Neural cell (in vitro differentiated cells): ENCODE measurements around the gene SUMO2. TPM values are rescaled to one million over a fixed set of nuclear protein-coding genes. Genes with fewer than 3 reads are reported as not detected.
A peak's percentile ranks its signal among the peaks of the same experiment; 100 is the strongest.

Experiments used
- H2AFZ ChIP-seq: fragments of 200-600, 300-800 bp; sonication (generic), shearing (Covaris generic); 2 replicates; pipeline ENCODE4 v1.6.0; 2014; ENCODE audit warnings: low read depth, mild to moderate bottlenecking, antibody characterized with exemption, low read length, moderate library complexity
- H3F3A ChIP-seq: fragments of 200-600 bp; shearing (Covaris generic); 2 replicates; pipeline ENCODE4 v1.6.1; 2016; ENCODE audit warnings: mild to moderate bottlenecking, moderate library complexity, mixed read lengths, antibody characterized with exemption, low read length; ENCODE audit not compliant: insufficient read depth, poor library complexity, severe bottlenecking
- H3K27ac ChIP-seq: fragments of 200-600, 300-800 bp; sonication (generic), shearing (Covaris generic); 2 replicates; pipeline ENCODE4 v1.5.1; 2014; ENCODE audit warnings: mild to moderate bottlenecking, low read length, moderate library complexity
- H3K27me3 ChIP-seq: fragments of 300-800, 200-600 bp; sonication (generic), shearing (Covaris generic); 2 replicates; pipeline ENCODE4 v1.6.0; 2014; ENCODE audit warnings: mild to moderate bottlenecking, low read depth, low read length, moderate library complexity; ENCODE audit not compliant: insufficient read depth
- H3K36me3 ChIP-seq: fragments of 300-800, 200-600 bp; sonication (generic), shearing (Covaris generic); 2 replicates; pipeline ENCODE4 v1.5.1; 2014; ENCODE audit warnings: mild to moderate bottlenecking, antibody characterized with exemption, low read length, moderate library complexity; ENCODE audit not compliant: insufficient read depth
- H3K4me2 ChIP-seq: fragments of 300-800, 200-600 bp; sonication (generic), shearing (Covaris generic); 2 replicates; pipeline ENCODE4 v1.6.0; 2014; ENCODE audit warnings: mild to moderate bottlenecking, low read length
- H3K4me3 ChIP-seq: fragments of 300-800, 200-600 bp; sonication (generic), shearing (Covaris generic); 2 replicates; pipeline ENCODE4 v1.5.1; 2014; ENCODE audit warnings: mild to moderate bottlenecking, low read length, moderate library complexity
- H3K79me2 ChIP-seq: fragments of 200-600 bp; shearing (Covaris generic); replicated peaks from 2 replicates; pipeline ENCODE4 v1.6.0; 2014; ENCODE audit warnings: mild to moderate bottlenecking, low read length, moderate library complexity; ENCODE audit not compliant: insufficient read depth
- H3K9ac ChIP-seq: fragments of 300-800, 200-600 bp; sonication (generic), shearing (Covaris generic); 2 replicates; pipeline ENCODE4 v1.6.1; 2016; ENCODE audit warnings: mild to moderate bottlenecking, low read length, mixed read lengths
- H3K9me2 ChIP-seq: fragments of 200-600 bp; shearing (Covaris generic); 2 replicates; pipeline ENCODE4 v1.6.1; 2016; ENCODE audit warnings: mild to moderate bottlenecking, low read length, mixed read lengths; ENCODE audit not compliant: insufficient read depth
- H3K9me3 ChIP-seq: fragments of 200-600, 300-800 bp; sonication (generic), shearing (Covaris generic); 2 replicates; pipeline ENCODE4 v1.6.1; 2016; ENCODE audit warnings: mild to moderate bottlenecking, mixed run types, low read length, moderate library complexity, mixed read lengths
- H4K20me1 ChIP-seq: fragments of 200-600 bp; shearing (Covaris generic); 2 replicates; pipeline ENCODE4 v1.6.1; 2016; ENCODE audit warnings: mild to moderate bottlenecking, mixed run types; ENCODE audit not compliant: insufficient read depth
- EP300 ChIP-seq: fragments of 450-650 bp; conservative IDR thresholded peaks from 2 replicates; pipeline ENCODE4 v1.6.1; 2014; ENCODE audit warnings: antibody characterized with exemption, mild to moderate bottlenecking, moderate library complexity; ENCODE audit not compliant: poor library complexity, severe bottlenecking
- EZH2 ChIP-seq: fragments of 200-600, 300-800 bp; shearing (Covaris generic), sonication (generic); IDR thresholded peaks from 2 replicates; pipeline ENCODE4 v1.6.1; 2014; ENCODE audit warnings: antibody characterized with exemption, low read length, borderline replicate concordance, mild to moderate bottlenecking; ENCODE audit not compliant: insufficient read depth, poor library complexity, severe bottlenecking
- MXI1 ChIP-seq: fragments of 450-650 bp; conservative IDR thresholded peaks from 2 replicates; pipeline ENCODE4 v1.6.1; 2014; ENCODE audit warnings: antibody characterized with exemption, mild to moderate bottlenecking; ENCODE audit not compliant: poor library complexity, severe bottlenecking
- POLR2AphosphoS5 ChIP-seq: IDR thresholded peaks from 2 replicates; pipeline ENCODE4 v1.6.1; 2012
- RAD21 ChIP-seq: fragments of 450-650 bp; conservative IDR thresholded peaks from 2 replicates; pipeline ENCODE4 v1.6.1; 2014; ENCODE audit warnings: antibody characterized with exemption, mild to moderate bottlenecking, moderate library complexity
- SMC3 ChIP-seq: fragments of 450-650 bp; conservative IDR thresholded peaks from 2 replicates; pipeline ENCODE4 v1.6.1; 2014; ENCODE audit warnings: antibody characterized with exemption, mild to moderate bottlenecking, moderate library complexity; ENCODE audit not compliant: poor library complexity
- TAF1 ChIP-seq: IDR thresholded peaks from 2 replicates; pipeline ENCODE4 v1.6.1; 2012; ENCODE audit warnings: low read depth
- polyA plus RNA-seq: library from polyadenylated mRNA; depleted of rRNA; stranded (reverse); fragments of >200 nt; gene quantifications from 2 replicates; pipeline ENCODE4 v1.2.3, GENCODE V29; 2014
- TF ChIP-seq, protein P1 (sequence below): IDR thresholded peaks from 2 replicates; pipeline ENCODE4 v1.6.1; 2012; ENCODE audit warnings: borderline replicate concordance
- TF ChIP-seq, protein P2 (sequence below): fragments of 450-650 bp; IDR thresholded peaks from 2 replicates; pipeline ENCODE4 v1.5.1; 2014; ENCODE audit warnings: antibody characterized with exemption, mild to moderate bottlenecking, moderate library complexity; ENCODE audit not compliant: poor library complexity, severe bottlenecking

SUMO2 gene
- polyA plus RNA-seq, 1 donor from 2014 or later, result 283 TPM

DNA sequence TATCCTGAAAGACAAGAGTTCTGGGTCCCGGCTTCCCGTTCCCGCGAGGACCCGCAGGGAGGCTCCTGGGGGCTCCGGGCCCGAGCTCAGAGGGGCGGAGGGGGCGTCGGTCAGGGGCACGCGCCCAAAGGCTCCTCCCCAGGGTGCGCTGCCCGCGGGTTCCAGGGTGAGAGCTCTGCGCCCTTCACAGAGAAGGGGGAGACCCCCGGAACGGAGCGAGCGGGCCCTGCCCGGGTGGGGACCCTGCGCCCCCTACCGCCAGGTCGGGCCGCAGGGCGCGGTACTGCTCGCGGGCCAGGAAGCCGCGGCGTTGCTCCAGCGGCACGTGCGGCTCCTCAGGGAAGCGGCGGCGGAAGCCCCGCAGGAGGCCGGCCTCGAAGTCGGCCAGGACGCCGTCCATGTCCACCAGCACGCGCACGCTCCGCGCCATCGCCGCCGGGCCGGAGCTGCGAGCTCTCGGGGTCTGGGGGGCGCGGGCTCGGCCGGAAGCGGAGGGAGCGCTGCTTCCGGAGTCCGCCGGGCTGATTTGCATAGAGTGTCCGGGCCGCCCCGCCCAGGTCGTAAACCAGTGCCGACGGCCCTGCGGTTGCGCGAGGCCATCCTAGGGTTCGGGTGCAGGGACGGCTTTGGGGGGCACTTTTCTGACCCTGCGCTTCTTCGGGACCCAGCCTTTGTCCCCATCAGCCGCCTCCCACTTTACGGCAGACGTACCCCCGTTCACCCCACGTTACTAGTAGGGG is 51.3 kb downstream of the SUMO2 start, which contains the start of gene NT5C:
NT5C (minus strand) TSS at position 465 of the 740 bp plus-strand sequence; CDS start at position 430, 35 bp downstream.
- H3K27ac ChIP-seq, result peak within 1 kb of the TSS; percentile 74
- H2AFZ ChIP-seq, result peak within 1 kb of the TSS; percentile 27
- no peaks in the 10 kb centered on the region for H3F3A ChIP-seq
- H3K36me3 ChIP-seq, result no peaks in the 10 kb centered on the region
- H3K4me2 ChIP-seq, result peak within 1 kb of the TSS; percentile 78
- no peaks in the 10 kb centered on the region for H3K79me2 ChIP-seq
- H3K9me3 ChIP-seq, result no peaks in the 10 kb centered on the region
- TF ChIP-seq MXI1 (peak; percentile 92), EP300 (peak; percentile 14), SMC3 (peak; percentile 61), RAD21 (peak; percentile 51), POLR2AphosphoS5 (peak; percentile 66), TAF1 (no peak), EZH2 (no peak)
- TF ChIP-seq, protein P1, sequence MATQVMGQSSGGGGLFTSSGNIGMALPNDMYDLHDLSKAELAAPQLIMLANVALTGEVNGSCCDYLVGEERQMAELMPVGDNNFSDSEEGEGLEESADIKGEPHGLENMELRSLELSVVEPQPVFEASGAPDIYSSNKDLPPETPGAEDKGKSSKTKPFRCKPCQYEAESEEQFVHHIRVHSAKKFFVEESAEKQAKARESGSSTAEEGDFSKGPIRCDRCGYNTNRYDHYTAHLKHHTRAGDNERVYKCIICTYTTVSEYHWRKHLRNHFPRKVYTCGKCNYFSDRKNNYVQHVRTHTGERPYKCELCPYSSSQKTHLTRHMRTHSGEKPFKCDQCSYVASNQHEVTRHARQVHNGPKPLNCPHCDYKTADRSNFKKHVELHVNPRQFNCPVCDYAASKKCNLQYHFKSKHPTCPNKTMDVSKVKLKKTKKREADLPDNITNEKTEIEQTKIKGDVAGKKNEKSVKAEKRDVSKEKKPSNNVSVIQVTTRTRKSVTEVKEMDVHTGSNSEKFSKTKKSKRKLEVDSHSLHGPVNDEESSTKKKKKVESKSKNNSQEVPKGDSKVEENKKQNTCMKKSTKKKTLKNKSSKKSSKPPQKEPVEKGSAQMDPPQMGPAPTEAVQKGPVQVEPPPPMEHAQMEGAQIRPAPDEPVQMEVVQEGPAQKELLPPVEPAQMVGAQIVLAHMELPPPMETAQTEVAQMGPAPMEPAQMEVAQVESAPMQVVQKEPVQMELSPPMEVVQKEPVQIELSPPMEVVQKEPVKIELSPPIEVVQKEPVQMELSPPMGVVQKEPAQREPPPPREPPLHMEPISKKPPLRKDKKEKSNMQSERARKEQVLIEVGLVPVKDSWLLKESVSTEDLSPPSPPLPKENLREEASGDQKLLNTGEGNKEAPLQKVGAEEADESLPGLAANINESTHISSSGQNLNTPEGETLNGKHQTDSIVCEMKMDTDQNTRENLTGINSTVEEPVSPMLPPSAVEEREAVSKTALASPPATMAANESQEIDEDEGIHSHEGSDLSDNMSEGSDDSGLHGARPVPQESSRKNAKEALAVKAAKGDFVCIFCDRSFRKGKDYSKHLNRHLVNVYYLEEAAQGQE, result peak; percentile 53
- TF ChIP-seq, protein P2, sequence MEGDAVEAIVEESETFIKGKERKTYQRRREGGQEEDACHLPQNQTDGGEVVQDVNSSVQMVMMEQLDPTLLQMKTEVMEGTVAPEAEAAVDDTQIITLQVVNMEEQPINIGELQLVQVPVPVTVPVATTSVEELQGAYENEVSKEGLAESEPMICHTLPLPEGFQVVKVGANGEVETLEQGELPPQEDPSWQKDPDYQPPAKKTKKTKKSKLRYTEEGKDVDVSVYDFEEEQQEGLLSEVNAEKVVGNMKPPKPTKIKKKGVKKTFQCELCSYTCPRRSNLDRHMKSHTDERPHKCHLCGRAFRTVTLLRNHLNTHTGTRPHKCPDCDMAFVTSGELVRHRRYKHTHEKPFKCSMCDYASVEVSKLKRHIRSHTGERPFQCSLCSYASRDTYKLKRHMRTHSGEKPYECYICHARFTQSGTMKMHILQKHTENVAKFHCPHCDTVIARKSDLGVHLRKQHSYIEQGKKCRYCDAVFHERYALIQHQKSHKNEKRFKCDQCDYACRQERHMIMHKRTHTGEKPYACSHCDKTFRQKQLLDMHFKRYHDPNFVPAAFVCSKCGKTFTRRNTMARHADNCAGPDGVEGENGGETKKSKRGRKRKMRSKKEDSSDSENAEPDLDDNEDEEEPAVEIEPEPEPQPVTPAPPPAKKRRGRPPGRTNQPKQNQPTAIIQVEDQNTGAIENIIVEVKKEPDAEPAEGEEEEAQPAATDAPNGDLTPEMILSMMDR, result peak; percentile 83
- no peaks in the 10 kb centered on the region for H3K9me2 ChIP-seq
- peak within 1 kb of the TSS; percentile 86 for H3K4me3 ChIP-seq
- H4K20me1 ChIP-seq, result peaks cover 18% of the 10 kb centered on the region
- peak within 1 kb of the TSS; percentile 78 for H3K9ac ChIP-seq
- H3K27me3 ChIP-seq, result no peaks in the 10 kb centered on the region

DNA sequence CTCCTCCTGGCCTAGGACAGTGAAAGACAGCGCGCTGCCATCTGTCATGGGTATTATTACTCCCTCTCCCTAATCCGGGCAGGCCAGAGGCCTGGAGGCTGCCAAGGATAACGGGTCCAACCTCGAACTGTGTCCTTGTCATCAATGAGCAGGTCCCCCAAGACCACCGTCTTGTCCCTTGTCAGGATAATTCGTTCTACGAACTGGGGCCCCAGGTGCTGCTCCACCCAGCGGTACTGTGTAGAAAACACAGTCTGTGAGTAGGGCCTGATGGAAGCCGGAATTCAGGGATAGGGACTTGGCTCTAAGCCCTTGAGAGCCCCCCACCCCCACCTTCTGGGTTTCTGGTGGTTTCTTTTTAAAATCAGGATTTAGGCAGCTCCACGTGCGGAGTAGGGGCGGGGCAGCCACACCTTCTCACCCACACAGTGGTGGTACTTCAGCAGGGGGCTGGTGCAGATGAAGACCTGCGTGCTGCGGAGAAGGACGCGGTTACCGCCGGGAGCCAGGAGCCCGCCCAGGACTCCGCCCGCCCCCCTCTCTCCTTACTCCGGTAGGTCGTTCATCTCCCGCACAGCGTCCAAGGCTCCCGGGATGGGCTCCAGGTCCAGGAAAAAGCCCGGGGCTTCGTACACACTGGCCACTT is 52.0 kb downstream of the SUMO2 start:
- Histone ChIP-seq H3K36me3 (no peaks in the 10 kb centered on the region), H2AFZ (peak overlapping the region; percentile 27), H3K9me3 (no peaks in the 10 kb centered on the region), H3K27ac (peak overlapping the region; percentile 74), H3K27me3 (no peaks in the 10 kb centered on the region), H3F3A (no peaks in the 10 kb centered on the region), H3K4me3 (peak overlapping the region; percentile 86), H3K9me2 (no peaks in the 10 kb centered on the region), H4K20me1 (peaks cover 11% of the 10 kb centered on the region), H3K79me2 (no peaks in the 10 kb centered on the region), H3K9ac (peak overlapping the region; percentile 78), H3K4me2 (peak overlapping the region; percentile 78)
- TF ChIP-seq, protein P1, result no peak
- TF ChIP-seq SMC3 (peak; percentile 63), RAD21 (peak; percentile 33)
- TF ChIP-seq, protein P2, result peak; percentile 68
